GM21737 (cell line): Measurements from ENCODE around the gene BIN2.
"Not testable (repeated sequence)": the region's sequence is repeated elsewhere in the genome, so short reads cannot be mapped to it uniquely, and the experiment has no call there.

Experiments used
- ATAC-seq: cut with Tn5 transposase; IDR thresholded peaks from one replicate; pipeline ENCODE4 v1.9.1; 2021; ENCODE audit warnings: mild to moderate bottlenecking, moderate library complexity; ENCODE audit not compliant: unreplicated experiment

BIN2 gene

DNA sequence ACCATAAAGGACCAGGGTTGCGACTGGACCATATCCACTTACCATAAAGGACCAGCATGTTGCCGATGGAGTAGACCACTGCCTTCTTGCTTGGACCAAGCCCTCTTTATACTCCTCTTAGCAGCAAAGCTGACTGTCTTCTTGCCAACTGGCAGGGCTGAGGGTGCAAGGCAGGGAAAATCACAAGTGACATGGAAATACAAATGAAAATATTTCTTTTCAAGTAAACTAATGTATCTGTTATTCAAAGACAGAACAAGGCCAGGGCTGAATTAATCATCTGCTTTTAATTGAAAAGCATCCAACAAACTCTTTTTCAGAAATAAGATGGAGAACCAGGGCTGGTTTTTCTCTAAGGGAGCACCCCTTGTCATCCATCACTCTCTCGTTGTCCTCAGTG, 22.6 kb upstream of the BIN2 start, which contains the start of gene CELA1:
Gene CELA1, minus strand, starts transcription at position 99 of the 400 bp plus-strand sequence. Its CDS starts 41 bp downstream, at position 58.
- ATAC-seq, result no peak

DNA sequence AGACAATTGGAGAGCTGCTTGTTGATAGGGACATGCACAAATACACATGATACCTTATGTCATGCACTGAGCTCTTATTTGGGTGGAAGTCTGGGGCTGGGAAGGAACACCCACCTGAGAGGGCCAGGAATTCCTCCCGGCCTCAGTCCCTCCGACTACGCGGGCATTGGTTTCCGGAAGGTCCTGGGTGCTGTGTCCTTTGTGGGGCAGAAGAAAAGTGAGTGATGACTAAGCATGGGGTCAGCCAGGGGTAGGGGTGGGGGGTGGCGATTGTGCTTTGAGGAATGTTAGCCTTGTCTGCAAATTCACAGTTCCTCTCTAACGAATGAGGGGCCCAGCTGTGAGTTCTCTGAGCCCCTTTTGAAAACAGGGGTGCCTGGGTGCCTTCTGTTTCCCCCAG, 21.7 kb upstream of the BIN2 start:
- no peak for ATAC-seq

DNA sequence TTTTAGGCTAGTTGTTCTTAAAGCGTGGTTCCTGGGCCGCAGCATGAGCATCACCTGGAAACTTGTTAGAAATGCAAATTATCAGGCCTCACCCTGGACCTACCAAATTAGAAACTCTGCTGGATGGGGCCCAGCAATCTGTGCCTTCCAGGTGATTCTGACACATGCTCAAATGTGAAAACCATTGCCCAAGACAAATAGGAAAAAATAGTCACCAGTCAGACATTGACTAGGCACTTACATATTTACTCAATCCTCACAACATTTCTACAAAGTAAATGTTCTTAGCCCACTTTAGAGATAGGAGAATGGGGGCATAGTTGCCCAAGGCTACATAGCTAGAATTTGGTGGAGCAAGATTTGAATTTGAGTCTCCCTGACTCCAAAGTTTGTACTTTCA, 19.2 kb upstream of the BIN2 start:
- ATAC-seq, result no peak

DNA sequence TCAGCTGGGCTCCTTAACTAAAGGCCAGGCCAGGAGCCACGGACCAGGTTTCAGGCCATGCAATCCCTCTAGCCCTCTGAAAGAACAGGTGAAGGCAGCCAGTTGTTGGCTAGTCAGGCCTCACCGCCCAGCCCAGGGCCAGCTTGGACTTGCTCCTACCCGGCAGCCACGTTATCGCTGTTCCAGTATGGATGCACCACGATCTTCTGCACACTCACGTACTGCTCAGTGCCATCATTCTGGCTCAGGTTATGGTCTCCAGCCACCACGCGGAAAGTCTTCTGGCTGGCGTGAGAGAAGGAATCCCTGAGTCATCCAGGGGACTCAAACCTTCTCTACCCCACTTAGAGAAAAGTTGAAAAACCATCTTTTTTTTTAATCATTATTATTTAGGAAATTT, 18.4 kb upstream of the BIN2 start:
- ATAC-seq, result no peak

DNA sequence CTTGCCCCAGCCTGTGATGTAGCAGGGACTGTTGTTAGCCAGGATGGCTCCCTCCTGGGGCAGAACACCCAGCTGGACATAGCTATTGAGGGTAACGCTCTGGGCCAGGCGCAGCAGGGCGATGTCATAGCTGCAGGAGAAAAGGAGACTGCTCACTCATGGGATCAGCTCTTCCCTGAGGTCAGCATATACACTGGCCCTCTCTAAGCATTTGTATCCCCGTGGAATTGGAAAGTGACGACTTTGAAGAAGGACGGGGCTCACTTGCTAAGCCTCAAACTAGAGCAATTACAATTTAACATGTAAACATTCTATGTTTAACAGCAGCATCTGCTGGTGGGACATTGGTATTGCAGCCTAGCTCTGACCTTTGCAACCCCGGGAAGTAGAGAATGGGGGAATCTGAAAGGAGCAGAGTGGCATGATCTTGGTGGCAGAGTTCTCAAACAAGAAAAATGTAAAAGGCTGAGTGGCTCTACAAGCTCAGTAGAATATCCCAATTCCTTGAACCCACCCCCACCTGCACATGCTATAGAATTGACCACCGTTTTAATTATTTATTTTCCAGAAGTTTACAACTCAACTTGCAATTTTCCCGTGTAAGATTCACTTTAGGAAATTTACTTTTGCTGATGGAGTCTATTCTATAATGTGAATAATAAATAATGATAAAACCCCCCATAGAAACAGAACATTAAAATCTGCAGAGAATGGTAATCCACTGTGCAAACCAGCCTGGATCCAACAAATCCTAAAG, 17.5 kb upstream of the BIN2 start:
- no peak for ATAC-seq

GRCh38 chr12:51339750-51340149, 15.8 kb upstream of the BIN2 start:
- ATAC-seq, result no peak

GRCh38 chr12:51337336-51337735, 13.4 kb upstream of the BIN2 start:
- not testable (repeated sequence) for ATAC-seq

- ATAC-seq, result no peak
Observed at GRCh38 chr12:51335931-51336330, 12.0 kb upstream of the BIN2 start.

DNA sequence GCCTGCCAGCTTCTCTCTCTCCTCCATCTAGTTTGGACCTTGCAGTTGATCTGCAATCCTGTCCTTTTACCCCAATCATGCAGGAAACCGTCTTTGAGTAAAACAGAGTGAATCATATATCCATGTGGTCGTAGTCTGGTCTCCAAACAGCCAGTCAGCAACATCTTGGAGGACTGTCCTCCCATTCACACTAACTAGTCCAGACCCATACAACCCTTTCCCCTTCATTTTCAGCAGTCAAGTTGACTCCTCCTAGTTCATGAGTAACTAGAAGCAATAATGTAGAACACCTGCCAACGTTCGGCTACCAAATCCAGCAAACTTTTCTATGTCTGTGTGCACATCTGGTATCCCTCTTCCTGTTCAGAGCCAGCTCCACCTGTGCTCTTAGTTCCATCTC, 10.8 kb upstream of the BIN2 start:
- no peak for ATAC-seq

DNA sequence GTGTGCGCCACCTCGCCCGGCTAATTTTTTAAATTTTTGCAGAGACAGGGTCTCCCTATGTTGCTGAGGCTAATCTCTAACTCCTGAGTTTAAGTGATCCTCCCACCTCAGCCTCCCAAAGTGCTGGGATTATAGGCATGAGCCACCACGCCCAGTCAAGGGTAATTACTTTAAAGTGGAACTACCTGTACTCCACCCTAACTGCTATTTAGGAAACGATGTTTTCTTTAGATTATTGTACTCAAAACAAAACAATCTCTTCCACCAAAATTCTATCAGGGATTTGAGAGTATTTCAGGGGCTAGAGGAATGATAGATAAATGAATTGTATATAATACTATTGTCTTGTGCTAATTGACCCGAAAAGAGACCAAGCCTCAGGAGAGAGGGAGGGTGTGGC, 9.6 kb upstream of the BIN2 start:
- no peak for ATAC-seq

DNA sequence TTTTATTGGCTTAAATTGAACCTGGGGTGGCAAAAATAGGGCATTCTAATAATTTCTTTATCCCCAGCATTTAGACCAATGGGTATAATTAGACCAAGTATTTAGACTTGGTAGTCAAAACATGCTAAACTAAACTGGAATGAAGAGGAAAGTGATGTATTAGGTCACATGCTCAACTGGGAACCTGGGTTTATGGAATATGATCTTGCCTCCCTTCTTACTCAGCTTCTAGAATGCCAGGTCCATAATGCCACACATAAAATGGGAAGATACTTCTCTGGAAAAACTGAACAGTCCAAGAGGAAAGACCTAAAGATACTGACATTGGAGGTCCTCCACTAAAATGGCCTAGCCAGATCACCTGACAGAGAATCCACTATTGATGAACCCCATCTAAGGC, 6.2 kb upstream of the BIN2 start:
- no peak for ATAC-seq

DNA sequence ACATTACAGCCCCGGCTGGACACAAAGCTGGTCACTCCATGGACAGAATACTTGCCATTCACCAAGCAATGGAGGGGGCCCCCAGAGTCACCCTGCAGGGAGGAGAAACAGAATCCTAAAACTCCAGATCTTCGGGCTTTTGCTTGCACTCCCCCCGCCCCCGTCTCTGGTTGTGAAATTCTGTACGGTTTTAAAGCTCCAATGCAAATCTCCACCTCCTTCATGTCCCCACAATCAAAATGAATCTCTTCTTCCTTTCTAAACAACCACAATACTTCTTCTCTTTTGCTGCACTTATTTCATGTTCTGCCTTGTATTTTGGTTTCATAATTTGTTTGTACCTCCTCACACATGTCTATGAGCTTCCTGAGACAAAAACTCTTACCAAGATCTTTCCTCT, 5.8 kb upstream of the BIN2 start:
- no peak for ATAC-seq

DNA sequence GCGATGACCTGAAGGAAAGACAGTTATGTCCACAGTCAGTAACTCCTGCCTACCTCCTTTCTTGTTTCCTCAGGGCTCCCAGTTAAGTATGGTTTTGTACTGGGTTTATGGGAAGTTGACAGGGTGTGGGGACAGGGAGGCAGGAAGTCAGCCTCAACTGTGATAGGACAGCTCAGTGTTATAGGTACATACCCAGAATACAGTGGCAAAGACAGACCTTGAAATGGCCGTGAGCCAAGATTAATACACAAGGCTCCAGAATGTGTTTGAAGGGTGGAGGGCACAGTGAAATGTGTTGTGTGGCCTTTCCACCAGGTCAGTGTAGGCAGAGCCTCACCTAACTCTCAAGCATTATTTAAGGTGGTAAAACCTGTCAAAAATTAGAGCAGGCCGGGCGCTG, 4.6 kb upstream of the BIN2 start:
- no peak for ATAC-seq

- ATAC-seq, result peak; percentile 42
Observed at GRCh38 chr12:51326698-51327439, 2.9 kb upstream of the BIN2 start.

DNA sequence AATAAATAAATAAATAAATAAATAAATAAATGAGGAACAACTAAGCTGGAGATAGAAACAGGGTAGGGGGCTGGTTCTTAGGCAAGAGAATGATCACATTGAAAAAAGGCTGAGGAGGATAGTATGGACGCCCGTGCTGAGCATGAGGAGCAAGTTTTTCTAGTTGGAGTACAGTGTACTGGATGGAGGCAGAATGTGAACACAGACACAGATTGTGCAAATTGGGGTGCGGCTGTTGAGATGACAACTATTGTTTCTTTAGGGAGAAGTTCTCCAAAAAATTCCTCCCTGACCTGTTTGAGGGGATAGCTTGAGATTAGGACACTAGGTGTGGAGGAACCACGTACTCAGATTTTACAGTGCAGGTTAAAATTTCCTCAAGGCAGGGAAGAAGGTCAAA, 979 bp upstream of the BIN2 start:
- ATAC-seq, result no peak

GRCh38 chr12:51323317-51323960, 535 bp downstream of the BIN2 start:
- ATAC-seq, result no peak

DNA sequence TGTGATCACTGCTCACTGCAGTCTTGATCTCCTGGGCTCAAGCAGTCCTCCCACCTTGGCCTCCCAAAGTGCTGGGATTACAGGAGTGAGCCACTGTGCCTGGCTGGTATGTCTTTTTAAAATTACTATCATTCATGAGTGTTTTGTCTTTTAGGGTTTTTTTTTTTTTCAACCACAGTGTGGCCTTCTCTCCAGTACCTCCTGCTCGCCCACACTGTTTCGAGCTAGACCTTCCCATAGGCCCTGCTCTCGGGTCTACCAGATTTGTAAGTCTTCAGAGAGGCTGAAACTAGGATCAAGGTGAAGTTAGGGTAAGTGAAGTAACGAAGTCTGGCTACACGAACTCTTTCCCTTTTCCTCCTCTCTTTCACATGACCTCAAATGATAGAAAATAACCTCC, 1.5 kb downstream of the BIN2 start:
- ATAC-seq, result no peak

GRCh38 chr12:51321882-51322281, 2.1 kb downstream of the BIN2 start:
- ATAC-seq, result no peak

GRCh38 chr12:51320695-51321320, 3.2 kb downstream of the BIN2 start:
- ATAC-seq, result no peak

GRCh38 chr12:51320311-51320694, 3.7 kb downstream of the BIN2 start:
- no peak for ATAC-seq

GRCh38 chr12:51318846-51319599, 5.0 kb downstream of the BIN2 start:
- no peak for ATAC-seq
